SK-N-SH treated with all-trans-retinoic acid at 6 μM for 48 hours (cell line): ENCODE measurements around the gene DHX34.
A peak's percentile ranks its signal among the peaks of the same experiment; 100 is the strongest.

ENCODE experiments used
- ATAC-seq: fragments of 200-7000 bp; cut with Tn5 transposase; 3 replicates; pipeline ENCODE4 v1.9.1; 2020; ENCODE audit warnings: mild to moderate bottlenecking, moderate library complexity
- ARNTL ChIP-seq: fragments of 450-650 bp; formaldehyde crosslinking; IDR thresholded peaks from 2 replicates; pipeline ENCODE4 v1.5.0; 2020; ENCODE audit warnings: low read depth, mild to moderate bottlenecking, moderate library complexity, borderline replicate concordance
- CSDC2 ChIP-seq: fragments of 250-450 bp; sonication (Bioruptor Pico); IDR thresholded peaks from 2 replicates; pipeline ENCODE4 v1.5.0; 2020; ENCODE audit warnings: mild to moderate bottlenecking, moderate library complexity
- ESRRG ChIP-seq: fragments of 250-450 bp; sonication (Bioruptor Pico); IDR thresholded peaks from 2 replicates; pipeline ENCODE4 v1.6.1; 2021; ENCODE audit warnings: mild to moderate bottlenecking
- GLIS3 ChIP-seq: fragments of 250-450 bp; sonication (Bioruptor Pico); IDR thresholded peaks from 2 replicates; pipeline ENCODE4 v1.5.0; 2020; ENCODE audit warnings: mild to moderate bottlenecking, moderate library complexity
- ISL1 ChIP-seq: fragments of 250-450 bp; sonication (Bioruptor Pico); IDR thresholded peaks from 2 replicates; pipeline ENCODE4 v2.1.2; 2022; ENCODE audit warnings: mild to moderate bottlenecking, moderate library complexity
- OSR1 ChIP-seq: fragments of 250-450 bp; sonication (Bioruptor Pico); IDR thresholded peaks from 2 replicates; pipeline ENCODE4 v1.8.0; 2022; ENCODE audit warnings: moderate library complexity, mild to moderate bottlenecking, inconsistent platforms
- PPARA ChIP-seq: fragments of 250-450 bp; sonication (Bioruptor Pico); IDR thresholded peaks from 2 replicates; pipeline ENCODE4 v1.5.0; 2020; ENCODE audit warnings: mild to moderate bottlenecking, borderline replicate concordance
- RARB ChIP-seq: fragments of 250-450 bp; sonication (Bioruptor Pico); IDR thresholded peaks from 2 replicates; pipeline ENCODE4 v1.8.0; 2021; ENCODE audit warnings: mild to moderate bottlenecking, moderate library complexity
- SNAI2 ChIP-seq: fragments of 250-450 bp; sonication (Bioruptor Pico); IDR thresholded peaks from 2 replicates; pipeline ENCODE4 v1.5.0; 2020; ENCODE audit warnings: mild to moderate bottlenecking, moderate library complexity
- TCF4 ChIP-seq: fragments of 250-450 bp; sonication (Bioruptor Pico); IDR thresholded peaks from 2 replicates; pipeline ENCODE4 v1.8.0; 2021; ENCODE audit warnings: mild to moderate bottlenecking, moderate library complexity, borderline replicate concordance
- TOX ChIP-seq: fragments of 250-450 bp; sonication (Bioruptor Pico); IDR thresholded peaks from 2 replicates; pipeline ENCODE4 v1.8.0; 2021; ENCODE audit warnings: mild to moderate bottlenecking, moderate library complexity, borderline replicate concordance
- ZC3H10 ChIP-seq: fragments of 250-450 bp; sonication (Bioruptor Pico); IDR thresholded peaks from 2 replicates; pipeline ENCODE4 v1.5.1; 2021; ENCODE audit warnings: mild to moderate bottlenecking, moderate library complexity
- ZFP3 ChIP-seq: fragments of 250-450 bp; sonication (Bioruptor Pico); IDR thresholded peaks from 2 replicates; pipeline ENCODE4 v1.5.0; 2020; ENCODE audit warnings: mild to moderate bottlenecking, moderate library complexity
- ZFP30 ChIP-seq: fragments of 450-650 bp; formaldehyde crosslinking; IDR thresholded peaks from 2 replicates; pipeline ENCODE4 v1.5.0; 2022; ENCODE audit warnings: mild to moderate bottlenecking, moderate library complexity
- ZNF565 ChIP-seq: fragments of 450-650 bp; formaldehyde crosslinking; conservative IDR thresholded peaks from 2 replicates; pipeline ENCODE4 v1.5.0; 2020; ENCODE audit warnings: low read depth, mild to moderate bottlenecking, moderate library complexity
- ZNF70 ChIP-seq: fragments of 450-650 bp; formaldehyde crosslinking; IDR thresholded peaks from 2 replicates; pipeline ENCODE4 v1.5.0; 2020; ENCODE audit warnings: mild to moderate bottlenecking, moderate library complexity
- ZNF8 ChIP-seq: fragments of 450-650 bp; formaldehyde crosslinking; IDR thresholded peaks from 2 replicates; pipeline ENCODE4 v1.5.0; 2020; ENCODE audit warnings: mild to moderate bottlenecking, moderate library complexity
- TF ChIP-seq, protein P1 (sequence below): fragments of 250-450 bp; sonication (Bioruptor Pico); IDR thresholded peaks from 2 replicates; pipeline ENCODE4 v1.8.0; 2020; ENCODE audit warnings: mild to moderate bottlenecking, moderate library complexity, borderline replicate concordance
- TF ChIP-seq, protein P2 (sequence below): fragments of 250-450 bp; sonication (Bioruptor Pico); IDR thresholded peaks from 2 replicates; pipeline ENCODE4 v1.8.0; 2021; ENCODE audit warnings: low read depth, mild to moderate bottlenecking, moderate library complexity, borderline replicate concordance
- TF ChIP-seq, protein P3 (sequence below): fragments of 250-450 bp; sonication (Bioruptor Pico); IDR thresholded peaks from 2 replicates; pipeline ENCODE4 v1.5.0; 2020; ENCODE audit warnings: mild to moderate bottlenecking, moderate library complexity
- TF ChIP-seq, protein P4 (sequence below): fragments of 250-450 bp; sonication (Bioruptor Pico); IDR thresholded peaks from 2 replicates; pipeline ENCODE4 v1.5.1; 2021; ENCODE audit warnings: mild to moderate bottlenecking, moderate library complexity

Gene DHX34

DNA sequence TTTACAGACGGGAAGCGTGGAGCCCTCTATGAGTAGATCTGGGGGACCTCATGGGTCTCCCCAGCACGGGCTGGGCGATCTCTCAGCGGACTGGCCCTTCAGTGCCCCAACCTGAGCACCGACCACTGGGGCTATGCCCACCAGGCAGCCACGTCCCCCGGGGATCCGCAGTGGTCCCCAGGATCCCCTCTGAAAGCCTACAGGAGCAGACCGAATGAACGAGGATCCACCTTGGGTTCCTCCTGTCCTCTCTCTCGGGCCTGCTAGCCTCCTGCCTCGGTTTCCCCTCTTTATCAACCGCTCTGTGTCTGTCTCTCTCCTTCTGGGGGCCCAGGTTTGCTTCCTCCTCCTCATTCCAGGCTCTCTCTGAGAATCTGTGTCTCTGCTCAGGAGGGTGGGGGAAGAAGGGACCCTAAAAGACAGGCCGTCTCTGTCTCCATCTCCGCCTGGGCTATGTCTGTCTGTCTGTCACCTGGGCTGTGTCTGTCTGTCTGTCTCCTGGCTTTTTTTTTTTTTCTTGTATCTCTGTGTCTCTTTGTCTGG, 72.2 kb downstream of the DHX34 start:
- TF ChIP-seq GLIS3 (CRISPR knock-in tag), result no peak
- ATAC-seq, result no peak

DNA sequence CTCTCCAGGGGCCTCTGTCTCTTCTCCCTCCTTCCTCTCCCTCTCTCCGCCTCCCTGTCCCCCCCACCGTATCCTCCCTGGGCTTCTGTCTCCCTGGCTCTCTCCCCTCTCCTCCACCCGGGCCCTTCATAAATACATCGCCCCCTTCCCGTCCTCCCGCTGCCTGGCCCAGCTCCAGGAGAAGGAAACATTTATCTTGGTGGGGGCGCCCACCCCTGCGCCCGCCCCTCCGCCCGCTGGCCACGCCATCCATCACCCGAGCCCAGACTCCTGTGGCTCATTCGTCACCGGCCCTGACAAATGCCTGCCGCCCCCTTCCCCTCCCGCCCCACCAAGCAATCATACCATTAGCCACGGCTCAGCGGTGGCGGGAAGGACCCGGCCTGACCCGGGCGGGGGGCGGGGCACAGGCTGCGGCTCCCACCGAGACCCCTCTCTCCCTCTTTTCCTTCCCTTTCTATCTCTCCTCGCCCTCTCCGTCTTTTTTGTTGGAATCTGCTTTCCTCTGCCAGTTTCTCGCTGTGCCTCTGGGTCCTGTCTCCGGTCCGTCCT, 72.8 kb downstream of the DHX34 start:
- peak; percentile 33 for ATAC-seq
- no peak for TF ChIP-seq RARB (CRISPR knock-in tag)
- TF ChIP-seq, protein P1, sequence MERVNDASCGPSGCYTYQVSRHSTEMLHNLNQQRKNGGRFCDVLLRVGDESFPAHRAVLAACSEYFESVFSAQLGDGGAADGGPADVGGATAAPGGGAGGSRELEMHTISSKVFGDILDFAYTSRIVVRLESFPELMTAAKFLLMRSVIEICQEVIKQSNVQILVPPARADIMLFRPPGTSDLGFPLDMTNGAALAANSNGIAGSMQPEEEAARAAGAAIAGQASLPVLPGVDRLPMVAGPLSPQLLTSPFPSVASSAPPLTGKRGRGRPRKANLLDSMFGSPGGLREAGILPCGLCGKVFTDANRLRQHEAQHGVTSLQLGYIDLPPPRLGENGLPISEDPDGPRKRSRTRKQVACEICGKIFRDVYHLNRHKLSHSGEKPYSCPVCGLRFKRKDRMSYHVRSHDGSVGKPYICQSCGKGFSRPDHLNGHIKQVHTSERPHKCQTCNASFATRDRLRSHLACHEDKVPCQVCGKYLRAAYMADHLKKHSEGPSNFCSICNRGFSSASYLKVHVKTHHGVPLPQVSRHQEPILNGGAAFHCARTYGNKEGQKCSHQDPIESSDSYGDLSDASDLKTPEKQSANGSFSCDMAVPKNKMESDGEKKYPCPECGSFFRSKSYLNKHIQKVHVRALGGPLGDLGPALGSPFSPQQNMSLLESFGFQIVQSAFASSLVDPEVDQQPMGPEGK (CRISPR knock-in tag), result peak; percentile 82; the same call in 1 of the 2 replicates

DNA sequence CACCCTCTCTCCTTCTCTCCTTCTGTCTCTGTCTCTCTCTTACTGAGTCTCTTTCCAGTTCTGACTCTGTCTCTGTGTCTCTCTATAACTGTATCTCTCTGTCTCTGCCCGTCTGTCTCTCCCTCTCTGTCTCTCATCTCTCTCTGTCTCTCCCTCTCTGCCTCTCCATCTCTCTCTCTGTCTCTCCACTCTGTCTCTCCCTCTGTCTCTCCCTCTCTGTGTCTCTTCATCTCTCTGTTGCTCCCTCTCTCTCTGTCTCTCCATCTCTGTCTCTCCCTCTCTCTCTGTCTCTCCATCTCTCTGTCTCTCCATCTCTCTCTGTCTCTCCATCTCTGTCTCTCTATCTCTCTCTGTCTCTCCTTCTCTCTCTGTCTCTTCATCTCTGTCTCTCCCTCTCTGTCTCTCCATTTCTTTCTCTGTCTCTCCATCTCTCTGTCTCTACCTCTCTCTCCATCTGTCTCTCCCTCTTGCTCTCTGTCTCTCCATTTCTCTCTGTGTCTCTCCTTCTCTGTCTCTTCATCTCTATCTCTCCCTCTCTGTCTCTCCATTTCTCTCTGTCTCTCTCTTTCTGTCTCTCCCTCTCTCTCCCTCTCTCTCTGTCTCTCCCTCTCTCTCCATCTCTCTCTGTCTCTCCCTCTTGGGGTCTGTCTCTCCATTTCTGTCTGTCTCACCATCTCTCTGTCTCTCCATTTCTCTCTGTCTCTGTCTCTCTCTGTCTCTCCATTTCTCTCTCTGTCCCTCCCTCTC, 73.5 kb downstream of the DHX34 start:
- TF ChIP-seq TCF4 (CRISPR knock-in tag) (no peak), PPARA (CRISPR knock-in tag) (no peak), ZC3H10 (CRISPR knock-in tag) (no peak), ZFP30 (no peak), ISL1 (no peak), OSR1 (CRISPR knock-in tag) (no peak), ZFP3 (CRISPR knock-in tag) (no peak), ZNF565 (CRISPR knock-in tag) (no peak), TOX (no peak), CSDC2 (no peak), ARNTL (CRISPR knock-in tag) (no peak), RARB (CRISPR knock-in tag) (no peak), ZNF8 (CRISPR knock-in tag) (no peak), ESRRG (no peak), GLIS3 (CRISPR knock-in tag) (no peak), SNAI2 (CRISPR knock-in tag) (no peak), ZNF70 (CRISPR knock-in tag) (no peak)
- TF ChIP-seq, protein P2, sequence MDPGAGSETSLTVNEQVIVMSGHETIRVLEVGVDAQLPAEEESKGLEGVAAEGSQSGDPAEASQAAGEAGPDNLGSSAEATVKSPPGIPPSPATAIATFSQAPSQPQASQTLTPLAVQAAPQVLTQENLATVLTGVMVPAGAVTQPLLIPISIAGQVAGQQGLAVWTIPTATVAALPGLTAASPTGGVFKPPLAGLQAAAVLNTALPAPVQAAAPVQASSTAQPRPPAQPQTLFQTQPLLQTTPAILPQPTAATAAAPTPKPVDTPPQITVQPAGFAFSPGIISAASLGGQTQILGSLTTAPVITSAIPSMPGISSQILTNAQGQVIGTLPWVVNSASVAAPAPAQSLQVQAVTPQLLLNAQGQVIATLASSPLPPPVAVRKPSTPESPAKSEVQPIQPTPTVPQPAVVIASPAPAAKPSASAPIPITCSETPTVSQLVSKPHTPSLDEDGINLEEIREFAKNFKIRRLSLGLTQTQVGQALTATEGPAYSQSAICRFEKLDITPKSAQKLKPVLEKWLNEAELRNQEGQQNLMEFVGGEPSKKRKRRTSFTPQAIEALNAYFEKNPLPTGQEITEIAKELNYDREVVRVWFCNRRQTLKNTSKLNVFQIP (CRISPR knock-in tag), result no peak
- TF ChIP-seq, protein P3, sequence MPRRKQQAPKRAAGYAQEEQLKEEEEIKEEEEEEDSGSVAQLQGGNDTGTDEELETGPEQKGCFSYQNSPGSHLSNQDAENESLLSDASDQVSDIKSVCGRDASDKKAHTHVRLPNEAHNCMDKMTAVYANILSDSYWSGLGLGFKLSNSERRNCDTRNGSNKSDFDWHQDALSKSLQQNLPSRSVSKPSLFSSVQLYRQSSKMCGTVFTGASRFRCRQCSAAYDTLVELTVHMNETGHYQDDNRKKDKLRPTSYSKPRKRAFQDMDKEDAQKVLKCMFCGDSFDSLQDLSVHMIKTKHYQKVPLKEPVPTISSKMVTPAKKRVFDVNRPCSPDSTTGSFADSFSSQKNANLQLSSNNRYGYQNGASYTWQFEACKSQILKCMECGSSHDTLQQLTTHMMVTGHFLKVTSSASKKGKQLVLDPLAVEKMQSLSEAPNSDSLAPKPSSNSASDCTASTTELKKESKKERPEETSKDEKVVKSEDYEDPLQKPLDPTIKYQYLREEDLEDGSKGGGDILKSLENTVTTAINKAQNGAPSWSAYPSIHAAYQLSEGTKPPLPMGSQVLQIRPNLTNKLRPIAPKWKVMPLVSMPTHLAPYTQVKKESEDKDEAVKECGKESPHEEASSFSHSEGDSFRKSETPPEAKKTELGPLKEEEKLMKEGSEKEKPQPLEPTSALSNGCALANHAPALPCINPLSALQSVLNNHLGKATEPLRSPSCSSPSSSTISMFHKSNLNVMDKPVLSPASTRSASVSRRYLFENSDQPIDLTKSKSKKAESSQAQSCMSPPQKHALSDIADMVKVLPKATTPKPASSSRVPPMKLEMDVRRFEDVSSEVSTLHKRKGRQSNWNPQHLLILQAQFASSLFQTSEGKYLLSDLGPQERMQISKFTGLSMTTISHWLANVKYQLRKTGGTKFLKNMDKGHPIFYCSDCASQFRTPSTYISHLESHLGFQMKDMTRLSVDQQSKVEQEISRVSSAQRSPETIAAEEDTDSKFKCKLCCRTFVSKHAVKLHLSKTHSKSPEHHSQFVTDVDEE (CRISPR knock-in tag), result no peak
- TF ChIP-seq, protein P4, sequence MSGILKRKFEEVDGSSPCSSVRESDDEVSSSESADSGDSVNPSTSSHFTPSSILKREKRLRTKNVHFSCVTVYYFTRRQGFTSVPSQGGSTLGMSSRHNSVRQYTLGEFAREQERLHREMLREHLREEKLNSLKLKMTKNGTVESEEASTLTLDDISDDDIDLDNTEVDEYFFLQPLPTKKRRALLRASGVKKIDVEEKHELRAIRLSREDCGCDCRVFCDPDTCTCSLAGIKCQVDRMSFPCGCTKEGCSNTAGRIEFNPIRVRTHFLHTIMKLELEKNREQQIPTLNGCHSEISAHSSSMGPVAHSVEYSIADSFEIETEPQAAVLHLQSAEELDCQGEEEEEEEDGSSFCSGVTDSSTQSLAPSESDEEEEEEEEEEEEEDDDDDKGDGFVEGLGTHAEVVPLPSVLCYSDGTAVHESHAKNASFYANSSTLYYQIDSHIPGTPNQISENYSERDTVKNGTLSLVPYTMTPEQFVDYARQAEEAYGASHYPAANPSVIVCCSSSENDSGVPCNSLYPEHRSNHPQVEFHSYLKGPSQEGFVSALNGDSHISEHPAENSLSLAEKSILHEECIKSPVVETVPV (CRISPR knock-in tag), result no peak
- no peak for ATAC-seq
